NT2/D1 (cell line): ENCODE data around the gene OR10H3.

Source experiments
- SUZ12 ChIP-seq: IDR thresholded peaks from 2 replicates; pipeline ENCODE4 v1.6.1; 2011; ENCODE audit not compliant: insufficient read length, insufficient read depth; ENCODE audit errors: extremely low read depth
- YY1 ChIP-seq: IDR thresholded peaks from 2 replicates; pipeline ENCODE4 v1.6.1; 2011; ENCODE audit not compliant: insufficient read length, insufficient read depth
- ZNF274 ChIP-seq: IDR thresholded peaks from 2 replicates; pipeline ENCODE4 v1.6.1; 2011; ENCODE audit warnings: mild to moderate bottlenecking, low read depth, low read length

- TF ChIP-seq YY1 (no peak), SUZ12 (no peak), ZNF274 (no peak)
Observed at GRCh38 chr19:15696654-15697194, 41.1 kb upstream of the OR10H3 start.
